Omental fat pad (tissue), 4 donors: ENCODE data around the gene NGDN. TPM values are rescaled to one million over a fixed set of nuclear protein-coding genes. Genes with fewer than 3 reads are reported as not detected.

Experiments used
- ATAC-seq: fragments of 150-250 bp; one replicate; pipeline ENCODE4 v1.9.1; 2016; ENCODE audit warnings: mild to moderate bottlenecking, moderate library complexity; ENCODE audit not compliant: low FRiP score
- DNase-seq: peaks from one replicate; pipeline ENCODE4 v3.0.0-alpha.2; 2019; ENCODE audit warnings: low spot score
- CTCF ChIP-seq, 3 donors: fragments of 450-650 bp; IDR thresholded peaks; one replicate each; pipeline ENCODE4 v1.5.1; 2016 to 2017; ENCODE audit warnings: antibody characterized with exemption in 3 of 3, mild to moderate bottlenecking in 3 of 3, moderate library complexity in 2 of 3
- total RNA-seq, 4 donors: library from RNA; depleted of rRNA; stranded (reverse); fragments of >200 nt; gene quantifications; one replicate each; pipeline ENCODE4 v1.1.0, GENCODE V29; 2016

NGDN gene
- total RNA-seq, 4 donors from 2014 or later = 25.4 to 62.3 (median 33.5) TPM

GRCh38 chr14:23523229-23524016, 53.9 kb downstream of the NGDN start:
- DNase-seq (no peak), ATAC-seq (no peak)
- TF ChIP-seq CTCF (IDR thresholded peaks at IDR 0.05) = no peak

DNA sequence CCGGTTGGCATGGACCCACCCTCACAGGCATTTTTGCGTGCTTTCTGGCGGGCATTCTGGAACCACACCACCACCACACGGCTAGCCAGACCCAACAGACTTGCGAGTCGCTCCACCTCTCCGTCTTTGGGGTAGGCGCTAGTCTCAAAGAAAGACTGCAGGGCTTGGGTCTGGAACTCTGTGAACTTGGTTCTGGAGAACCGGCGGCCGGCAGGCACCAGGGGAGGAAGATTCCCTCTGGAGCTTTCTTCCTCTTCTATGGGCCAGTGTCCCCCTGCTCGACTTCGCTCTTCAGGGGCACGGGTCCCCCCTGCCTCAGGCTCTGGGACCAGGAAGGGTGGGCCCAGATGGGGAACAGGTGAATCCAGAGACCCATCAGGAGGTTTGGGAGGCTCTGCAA, 55.5 kb downstream of the NGDN start:
- DNase-seq (no peak), ATAC-seq (no peak)
- no peak for TF ChIP-seq CTCF (IDR thresholded peaks at IDR 0.05)

DNA sequence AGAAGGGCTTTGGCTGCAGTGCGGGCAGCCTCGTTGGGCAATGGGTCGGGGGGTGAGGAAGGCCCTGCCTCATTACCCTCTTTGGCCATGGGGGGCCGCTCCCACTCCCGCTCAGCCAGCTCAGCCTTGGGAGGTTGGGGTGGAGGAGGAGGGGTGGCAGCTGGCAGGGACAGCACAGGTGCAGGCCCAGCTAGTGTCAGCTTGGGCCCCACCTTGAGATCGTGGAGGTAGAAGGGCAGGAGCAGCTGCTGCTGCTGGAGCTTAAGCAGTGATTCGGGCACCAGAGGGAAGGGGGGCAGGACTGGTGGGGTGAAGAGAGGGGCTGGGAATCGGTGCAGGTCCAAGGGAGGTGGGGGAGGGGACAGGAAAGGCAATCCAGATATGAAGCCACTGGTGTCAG, 56.1 kb downstream of the NGDN start:
- DNase-seq = no peak
- no peak for ATAC-seq
- TF ChIP-seq CTCF (IDR thresholded peaks at IDR 0.05) = no peak

Other genes starting within 250 kb of the NGDN start
- gene RNF212B, start 231.8 kb upstream of the NGDN start, total RNA-seq = not detected
- gene HOMEZ, start 183.6 kb upstream of the NGDN start, total RNA-seq = 10 to 100 TPM in 2 of 4 donors, 1 to 10 TPM in 2; 3.5 to 13.6 (median 10.6) TPM
- 10 to 100 TPM in 1 of 4 donors, 1 to 10 TPM in 3; 5.9 to 12.9 (median 6.9) TPM for gene PPP1R3E, start 166.8 kb upstream of the NGDN start, total RNA-seq
- 10 to 100 TPM; 37.2 to 62.7 (median 51.8) TPM for gene BCL2L2, start 162.9 kb upstream of the NGDN start, total RNA-seq
- gene PABPN1, start 148.2 kb upstream of the NGDN start, total RNA-seq = 10 to 100 TPM; 58.2 to 78.4 (median 59.2) TPM
- gene SLC22A17, start 116.8 kb upstream of the NGDN start, total RNA-seq = 10 to 100 TPM in 1 of 4 donors, 1 to 10 TPM in 3; 7.7 to 13.0 (median 8.4) TPM
- gene EFS, start 104.5 kb upstream of the NGDN start, total RNA-seq = 10 to 100 TPM in 1 of 4 donors, 1 to 10 TPM in 3; 3.0 to 15.8 (median 7.1) TPM
- not detected for gene IL25, start 96.9 kb upstream of the NGDN start, total RNA-seq
- not detected for gene CMTM5, start 92.7 kb upstream of the NGDN start, total RNA-seq
- not detected for gene MYH6, start 61.4 kb upstream of the NGDN start, total RNA-seq
- gene MYH7, start 34.0 kb upstream of the NGDN start, total RNA-seq = not detected
- gene ZFHX2, start 82.1 kb downstream of the NGDN start, total RNA-seq = 1 to 10 TPM in 1 of 4 donors, under 1 TPM in 3; 0.63 to 1.8 (median 0.73) TPM
- gene THTPA, start 86.6 kb downstream of the NGDN start, total RNA-seq = 10 to 100 TPM; 12.5 to 19.6 (median 16.7) TPM
- 10 to 100 TPM; 49.5 to 72.9 (median 58.0) TPM for gene AP1G2, start 98.1 kb downstream of the NGDN start, total RNA-seq
- 1 to 10 TPM in 2 of 4 donors, under 1 TPM in 2; 0.56 to 1.2 (median 0.90) TPM for gene JPH4, start 109.1 kb downstream of the NGDN start, total RNA-seq
- gene DHRS2, start 166.7 kb downstream of the NGDN start, total RNA-seq = under 1 TPM in 1 of 4 donors, not detected in 3; 0.24 TPM